AG04450 (cell line): ENCODE data around the gene CCDC12. TPM values are rescaled to one million over a fixed set of nuclear protein-coding genes. Genes with fewer than 3 reads are reported as not detected.

Experiments
- CTCF ChIA-PET: fragments of 300-600, 350-600 bp; formaldehyde crosslinking; extraction: SDS; loops from one replicate; lab custom pipeline; 2022; ENCODE audit warnings: antibody characterized with exemption, inconsistent platforms; lab: Charles Lee
- POLR2A ChIA-PET: fragments of 350-600 bp; formaldehyde crosslinking; extraction: SDS; loops from one replicate; lab custom pipeline; 2021; ENCODE audit warnings: antibody characterized with exemption, inconsistent platforms; lab: Yijun Ruan, JAX
- DNase-seq: peaks from one replicate; pipeline ENCODE4 v3.0.0-alpha.2; 2011; ENCODE audit warnings: low read depth, low spot score
- H3K27ac ChIP-seq: one replicate; pipeline ENCODE4 v1.5.1; 2012; ENCODE audit warnings: low read depth, low read length, control low read depth
- H3K27me3 ChIP-seq: one replicate; pipeline ENCODE4 v1.6.0; 2012; ENCODE audit warnings: low read length; ENCODE audit not compliant: control insufficient read depth, insufficient read depth
- H3K4me3 ChIP-seq: 2 replicates; pipeline ENCODE4 v1.5.1; 2011; ENCODE audit warnings: mild to moderate bottlenecking, low read depth, low read length, control low read depth
- H3K9me3 ChIP-seq: 2 replicates; pipeline ENCODE4 v1.5.1; 2012; ENCODE audit warnings: low read length; ENCODE audit not compliant: control insufficient read depth, insufficient read depth
- polyA plus RNA-seq: library from polyadenylated mRNA; depleted of rRNA; stranded (reverse); fragments of >200 nt; gene quantifications from 2 replicates; pipeline ENCODE4 v1.2.3, GENCODE V29; 2011
- TF ChIP-seq, protein P1 (sequence below): IDR thresholded peaks from 2 replicates; pipeline ENCODE4 v1.5.1; 2011; ENCODE audit warnings: low read depth, low read length, control low read depth, inconsistent platforms

Gene CCDC12
- polyA plus RNA-seq, 1 experiment: 18.3 TPM

DNA sequence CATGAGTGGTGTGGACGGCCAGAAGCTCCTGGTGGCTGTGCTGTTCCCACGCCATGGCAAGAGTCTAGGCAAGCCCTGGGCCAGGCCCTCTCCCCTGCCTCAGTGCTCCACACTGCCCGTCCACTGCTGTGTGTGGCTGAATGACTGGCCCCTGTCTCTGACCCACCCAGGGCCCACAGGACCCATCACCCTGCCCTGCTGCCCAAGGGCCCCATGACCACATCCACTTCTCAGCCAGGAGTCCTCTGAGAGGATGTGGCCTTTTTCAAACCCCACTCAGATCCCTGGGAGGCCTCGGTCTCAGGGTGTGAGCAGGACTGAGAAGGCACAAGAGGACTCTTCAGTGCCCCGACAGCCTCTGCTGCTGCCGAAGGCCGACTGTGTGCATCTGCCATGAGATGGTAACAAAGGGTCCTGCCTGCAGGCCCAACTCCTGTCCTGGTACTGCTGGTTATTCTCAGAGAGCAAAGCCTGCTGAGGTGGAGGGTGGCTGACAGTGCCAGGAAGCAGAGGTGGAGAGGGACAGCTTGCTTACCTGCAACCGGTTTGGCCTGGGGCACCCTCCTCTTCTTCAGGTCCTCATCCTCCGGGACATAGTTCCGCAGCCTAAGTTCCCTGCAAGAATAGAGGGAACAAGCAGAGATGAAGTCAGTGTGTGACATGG, 51.5 kb downstream of the CCDC12 start:
- ChIA-PET POLR2A (no interaction called here), CTCF (no interaction called here)

DNA sequence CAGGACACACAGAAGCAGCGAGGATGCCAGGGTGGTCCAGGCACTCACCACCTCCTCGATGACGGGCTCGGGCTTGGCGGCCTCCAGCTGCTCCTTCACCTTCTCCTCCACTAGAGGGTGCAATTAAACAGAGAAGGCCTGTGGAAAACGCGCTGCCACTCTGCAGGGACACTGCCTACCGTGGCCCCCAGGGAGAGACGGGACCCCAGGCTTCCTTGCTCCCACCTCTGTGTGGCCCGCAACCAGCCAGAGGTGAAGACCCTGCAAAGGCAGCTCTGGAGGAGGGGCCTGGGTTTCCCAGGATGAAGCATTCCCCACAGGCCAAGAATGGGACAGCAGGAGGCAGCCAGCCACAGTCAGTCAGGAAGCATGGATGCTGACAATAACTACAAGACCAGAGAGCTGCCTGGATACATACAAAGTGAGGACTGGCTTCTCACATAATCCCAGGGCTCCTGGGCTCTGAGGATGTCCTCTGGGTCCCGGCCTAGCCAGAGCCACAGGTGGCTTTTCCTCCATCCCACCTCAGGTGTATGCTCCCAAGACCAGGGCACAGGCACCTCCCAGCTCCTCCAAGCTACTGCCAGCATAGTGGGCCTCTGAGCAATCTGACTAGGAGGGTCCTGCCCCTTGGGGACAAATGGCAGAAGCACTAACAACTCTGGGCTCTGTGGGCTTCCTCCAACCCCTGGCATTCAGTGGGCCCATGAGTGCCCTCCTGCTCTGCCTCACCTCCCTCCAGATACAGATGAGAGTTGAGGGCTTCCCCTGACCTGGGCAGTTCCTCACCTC, 52.8 kb downstream of the CCDC12 start:
- ChIA-PET CTCF (interaction anchor here (0.6 to 2.8 kb wide), 19 partner anchors 8 to 830 kb away, joined by 3 to 52 read pairs (median 5); no protein-coding TSS in a partner anchor), POLR2A (no interaction called here)
- no peak for DNase-seq
- Histone ChIP-seq H3K27me3 (no peaks in the 10 kb centered on the region), H3K9me3 (0 out of 2 replicates have a peak, but pooled peaks cover 1% of the 10 kb centered on the region), H3K27ac (no peak overlapping the region), H3K4me3 (no peak overlapping the region)
- TF ChIP-seq, protein P1, sequence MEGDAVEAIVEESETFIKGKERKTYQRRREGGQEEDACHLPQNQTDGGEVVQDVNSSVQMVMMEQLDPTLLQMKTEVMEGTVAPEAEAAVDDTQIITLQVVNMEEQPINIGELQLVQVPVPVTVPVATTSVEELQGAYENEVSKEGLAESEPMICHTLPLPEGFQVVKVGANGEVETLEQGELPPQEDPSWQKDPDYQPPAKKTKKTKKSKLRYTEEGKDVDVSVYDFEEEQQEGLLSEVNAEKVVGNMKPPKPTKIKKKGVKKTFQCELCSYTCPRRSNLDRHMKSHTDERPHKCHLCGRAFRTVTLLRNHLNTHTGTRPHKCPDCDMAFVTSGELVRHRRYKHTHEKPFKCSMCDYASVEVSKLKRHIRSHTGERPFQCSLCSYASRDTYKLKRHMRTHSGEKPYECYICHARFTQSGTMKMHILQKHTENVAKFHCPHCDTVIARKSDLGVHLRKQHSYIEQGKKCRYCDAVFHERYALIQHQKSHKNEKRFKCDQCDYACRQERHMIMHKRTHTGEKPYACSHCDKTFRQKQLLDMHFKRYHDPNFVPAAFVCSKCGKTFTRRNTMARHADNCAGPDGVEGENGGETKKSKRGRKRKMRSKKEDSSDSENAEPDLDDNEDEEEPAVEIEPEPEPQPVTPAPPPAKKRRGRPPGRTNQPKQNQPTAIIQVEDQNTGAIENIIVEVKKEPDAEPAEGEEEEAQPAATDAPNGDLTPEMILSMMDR: peak; percentile 71

More for the DNA sequence above, 51.5 kb downstream of the CCDC12 start:
- Histone ChIP-seq H3K27ac (no peak overlapping the region), H3K4me3 (no peak overlapping the region), H3K27me3 (no peaks in the 10 kb centered on the region), H3K9me3 (0 out of 2 replicates have a peak, but pooled peaks cover 2% of the 10 kb centered on the region)
- TF ChIP-seq, protein P1: no peak
- no peak for DNase-seq

DNA sequence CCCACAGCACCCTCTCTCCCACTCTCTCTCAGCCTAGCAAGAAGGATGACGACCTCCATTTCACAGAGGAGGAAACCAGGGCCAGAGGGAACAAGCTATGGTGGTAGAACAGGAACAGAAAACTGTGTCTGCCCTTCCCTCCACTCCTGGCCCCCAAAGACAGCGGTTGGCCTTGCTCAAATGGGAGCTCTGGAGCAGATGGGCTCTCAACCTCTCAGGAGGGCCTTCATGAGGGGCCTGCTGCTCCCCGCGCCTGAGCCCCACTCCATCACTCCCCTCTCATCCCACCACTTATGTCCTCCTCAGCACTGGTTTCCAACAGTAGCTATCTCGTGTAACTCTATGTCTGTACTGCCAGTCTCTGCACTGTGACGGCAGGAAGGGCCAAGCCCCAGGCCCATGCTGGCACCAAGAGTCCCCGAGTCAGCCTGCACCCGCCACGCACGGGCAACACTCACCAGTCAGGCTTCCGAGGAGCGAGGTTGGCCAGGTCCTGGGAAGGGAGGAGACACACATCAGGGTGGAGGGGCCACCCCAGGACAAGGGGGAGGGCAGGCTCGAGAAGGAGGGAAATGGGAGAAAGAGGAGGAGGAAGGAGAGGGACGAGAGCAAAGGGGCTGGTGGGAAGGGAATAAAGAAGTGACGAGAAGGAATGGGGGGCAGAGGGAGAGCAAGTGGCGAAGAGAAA, 53.5 kb downstream of the CCDC12 start:
- POLR2A ChIA-PET: no interaction called here

DNA sequence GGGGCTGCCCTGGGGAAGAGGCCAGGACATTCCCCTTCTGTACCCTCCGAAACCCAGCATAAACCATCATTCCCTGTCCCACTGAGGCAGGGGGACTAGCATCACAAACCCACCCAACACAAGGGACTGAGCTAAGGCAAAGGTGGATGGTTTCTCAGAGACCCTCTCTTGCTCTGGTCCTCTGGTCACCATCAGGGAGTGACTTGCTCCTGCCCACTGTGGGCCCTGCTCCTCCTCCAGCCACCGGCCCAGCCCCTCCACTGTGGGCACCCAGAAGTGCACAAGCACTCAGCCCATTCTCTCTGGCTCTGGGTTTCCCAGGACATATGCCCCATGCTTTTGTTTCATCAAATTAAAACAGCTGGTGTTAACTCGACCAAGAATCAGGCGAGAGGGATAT, 54.1 kb downstream of the CCDC12 start:
- H3K27me3 ChIP-seq: no peaks in the 10 kb centered on the region
- ChIA-PET POLR2A (no interaction called here), CTCF (interaction anchor here (0.6 to 2.8 kb wide), 10 partner anchors 9 to 404 kb away, joined by 3 to 52 read pairs (median 4); no protein-coding TSS in a partner anchor)
- no peak overlapping the region for H3K4me3 ChIP-seq
- TF ChIP-seq, protein P1: no peak
- DNase-seq: no peak
- H3K9me3 ChIP-seq: peaks cover 7% of the 10 kb centered on the region; the same call in 1 of the 2 replicates
- H3K27ac ChIP-seq: no peak overlapping the region

More for the DNA sequence above, 53.5 kb downstream of the CCDC12 start:
- DNase-seq: no peak
- TF ChIP-seq, protein P1: no peak
- CTCF ChIA-PET: interaction anchor here (0.6 to 2.8 kb wide), 19 partner anchors 8 to 830 kb away, joined by 3 to 52 read pairs (median 4); no protein-coding TSS in a partner anchor
- no peaks in the 10 kb centered on the region for H3K27me3 ChIP-seq
- H3K27ac ChIP-seq: no peak overlapping the region
- no peak overlapping the region for H3K4me3 ChIP-seq
- H3K9me3 ChIP-seq: peaks cover 6% of the 10 kb centered on the region; the same call in 1 of the 2 replicates
